Neutrophil (primary cell): ENCODE results near the gene DNAH7.
"Not testable (repeated sequence)": the region's sequence is repeated elsewhere in the genome, so short reads cannot be mapped to it uniquely, and the experiment has no call there.

Source experiments
- H3K27ac ChIP-seq: fragments of 200-600 bp; sonication (generic); 2 replicates; pipeline ENCODE4 v1.5.1; 2016; ENCODE audit warnings: mild to moderate bottlenecking, moderate library complexity
- H3K27me3 ChIP-seq: fragments of 200-600 bp; sonication (generic); 2 replicates; pipeline ENCODE4 v1.6.0; 2016; ENCODE audit warnings: mild to moderate bottlenecking
- H3K36me3 ChIP-seq: fragments of 200-600 bp; sonication (generic); 2 replicates; pipeline ENCODE4 v1.5.1; 2017
- H3K4me1 ChIP-seq, 2 experiments: fragments of 200-600 bp in 1 of 2; sonication (generic) in 1 of 2; 1 replicate in 1 of 2; 2 replicates in 1 of 2; pipeline versions ENCODE4 v1.5.1 to v1.6.1; 2013 to 2016; ENCODE audit warnings: low read depth in 1 of 2, low read length in 1 of 2, mild to moderate bottlenecking in 1 of 2, moderate library complexity in 1 of 2; ENCODE audit not compliant: control insufficient read depth in 1 of 2, insufficient read depth in 1 of 2
- H3K4me3 ChIP-seq, 2 experiments: fragments of 200-600 bp in 1 of 2; sonication (generic) in 1 of 2; 1 replicate in 1 of 2; 2 replicates in 1 of 2; pipeline ENCODE4 v1.5.1; 2013 to 2016; ENCODE audit warnings: low read depth in 1 of 2, low read length in 1 of 2, mild to moderate bottlenecking in 1 of 2, moderate library complexity in 1 of 2
- H3K9me3 ChIP-seq: fragments of 200-600 bp; sonication (generic); 2 replicates; pipeline ENCODE4 v1.5.1; 2016
- TF ChIP-seq, protein P1 (sequence below): fragments of 200-600 bp; sonication (generic); IDR thresholded peaks from 2 replicates; pipeline ENCODE4 v1.5.1; 2016; ENCODE audit warnings: antibody characterized with exemption

Gene DNAH7

DNA sequence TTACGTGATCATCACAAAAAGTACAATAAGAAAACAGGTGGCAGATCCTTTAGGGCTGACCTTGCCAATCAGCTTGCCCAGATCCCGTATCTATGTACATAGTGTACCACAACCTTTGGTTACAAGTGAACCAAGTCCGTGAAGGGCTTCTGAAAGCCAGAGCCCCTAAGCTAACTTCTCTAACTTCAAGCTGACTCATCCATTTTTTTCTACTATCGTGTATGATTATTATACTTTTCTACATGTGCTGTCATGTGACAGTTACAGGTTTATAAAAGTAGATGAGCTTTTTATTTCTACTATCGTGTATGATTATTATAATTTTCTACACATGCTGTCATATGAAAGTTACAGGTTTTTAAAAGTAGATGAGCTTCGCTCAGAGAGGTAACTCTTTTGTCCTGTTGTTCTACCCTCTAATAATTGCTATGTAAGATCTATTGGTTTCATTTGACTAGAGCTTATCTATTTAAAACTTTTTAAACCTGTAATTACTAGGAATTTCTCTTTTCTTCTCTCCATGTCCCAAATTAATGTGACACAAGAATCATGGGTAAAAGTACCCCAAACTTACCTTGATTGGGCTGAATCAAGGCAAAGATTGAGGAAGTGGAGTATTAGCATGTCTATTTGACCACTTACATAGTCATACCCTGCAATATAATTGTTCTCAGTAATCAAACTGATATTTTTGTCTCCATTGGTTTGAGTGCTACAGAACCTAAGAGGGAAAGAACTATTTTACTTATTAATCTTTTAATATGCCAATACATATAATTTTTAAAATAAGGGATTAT is 29.4 kb upstream of the DNAH7 start:
- Histone ChIP-seq H3K9me3 (no peaks in the 10 kb centered on the region), H3K4me1 (no peaks in the 10 kb centered on the region), H3K27ac (no peak overlapping the region), H3K4me3 (no peak overlapping the region), H3K36me3 (no peaks in the 10 kb centered on the region), H3K27me3 (no peaks in the 10 kb centered on the region)
- TF ChIP-seq, protein P1, sequence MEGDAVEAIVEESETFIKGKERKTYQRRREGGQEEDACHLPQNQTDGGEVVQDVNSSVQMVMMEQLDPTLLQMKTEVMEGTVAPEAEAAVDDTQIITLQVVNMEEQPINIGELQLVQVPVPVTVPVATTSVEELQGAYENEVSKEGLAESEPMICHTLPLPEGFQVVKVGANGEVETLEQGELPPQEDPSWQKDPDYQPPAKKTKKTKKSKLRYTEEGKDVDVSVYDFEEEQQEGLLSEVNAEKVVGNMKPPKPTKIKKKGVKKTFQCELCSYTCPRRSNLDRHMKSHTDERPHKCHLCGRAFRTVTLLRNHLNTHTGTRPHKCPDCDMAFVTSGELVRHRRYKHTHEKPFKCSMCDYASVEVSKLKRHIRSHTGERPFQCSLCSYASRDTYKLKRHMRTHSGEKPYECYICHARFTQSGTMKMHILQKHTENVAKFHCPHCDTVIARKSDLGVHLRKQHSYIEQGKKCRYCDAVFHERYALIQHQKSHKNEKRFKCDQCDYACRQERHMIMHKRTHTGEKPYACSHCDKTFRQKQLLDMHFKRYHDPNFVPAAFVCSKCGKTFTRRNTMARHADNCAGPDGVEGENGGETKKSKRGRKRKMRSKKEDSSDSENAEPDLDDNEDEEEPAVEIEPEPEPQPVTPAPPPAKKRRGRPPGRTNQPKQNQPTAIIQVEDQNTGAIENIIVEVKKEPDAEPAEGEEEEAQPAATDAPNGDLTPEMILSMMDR, result no peak

DNA sequence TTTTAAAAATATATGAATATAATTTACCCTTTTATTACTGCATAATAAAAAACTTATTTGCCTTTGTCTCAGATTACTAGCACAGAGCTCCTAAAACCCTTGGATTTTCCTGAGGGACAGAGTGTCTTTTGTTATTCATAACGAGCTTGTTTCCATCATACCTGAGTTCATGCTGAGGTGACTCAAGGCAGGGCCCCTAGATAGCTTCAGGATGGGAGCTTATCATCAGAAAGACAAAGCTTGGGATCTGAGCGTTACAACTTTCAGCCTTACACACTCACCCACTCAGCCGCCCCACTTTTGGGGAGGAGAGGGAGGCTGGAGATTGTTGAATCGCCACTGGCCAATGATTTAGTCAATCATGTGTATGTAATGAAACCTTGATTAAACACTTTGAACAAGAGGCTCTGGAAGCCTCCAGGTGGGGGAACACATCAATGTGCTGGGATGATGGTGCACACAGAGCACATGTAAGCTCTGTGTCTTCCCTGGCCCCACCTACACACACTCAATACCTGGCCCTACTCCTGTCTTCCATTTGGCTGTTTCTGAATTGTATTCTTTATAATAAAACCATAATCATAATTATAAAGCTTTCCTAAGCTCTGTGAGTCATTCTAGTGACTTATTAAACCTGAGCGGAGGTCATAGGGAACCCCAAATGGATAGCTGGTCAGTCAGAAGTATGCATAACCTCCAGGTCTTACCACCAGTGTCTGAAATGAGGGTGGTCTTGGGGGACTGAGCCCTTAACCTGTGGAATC is 28.5 kb upstream of the DNAH7 start:
- no peaks in the 10 kb centered on the region for H3K36me3 ChIP-seq
- TF ChIP-seq, protein P1, result no peak
- no peaks in the 10 kb centered on the region for H3K4me1 ChIP-seq
- H3K9me3 ChIP-seq, result no peaks in the 10 kb centered on the region
- no peaks in the 10 kb centered on the region for H3K27me3 ChIP-seq
- no peak overlapping the region for H3K27ac ChIP-seq
- H3K4me3 ChIP-seq, result no peak overlapping the region

DNA sequence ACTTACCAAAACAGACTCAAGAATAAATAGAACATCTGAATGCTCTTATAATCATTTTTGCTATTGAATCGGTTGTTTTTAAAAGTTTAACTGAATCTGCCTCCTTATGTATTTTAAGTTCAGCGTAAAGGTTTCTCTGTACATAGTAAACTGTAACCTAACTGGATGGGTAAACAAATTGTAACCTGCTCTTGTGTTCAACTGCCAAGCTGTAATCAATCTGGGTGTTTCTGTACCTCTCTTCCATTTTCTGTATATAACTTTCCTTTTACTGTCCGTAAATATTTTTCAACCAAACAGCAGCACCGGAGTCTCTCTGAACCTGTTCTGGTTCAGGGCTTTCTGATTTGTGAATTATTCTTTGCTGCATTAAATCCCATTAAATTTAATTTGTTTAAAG is 27.6 kb upstream of the DNAH7 start:
- H3K9me3 ChIP-seq, result no peaks in the 10 kb centered on the region

DNA sequence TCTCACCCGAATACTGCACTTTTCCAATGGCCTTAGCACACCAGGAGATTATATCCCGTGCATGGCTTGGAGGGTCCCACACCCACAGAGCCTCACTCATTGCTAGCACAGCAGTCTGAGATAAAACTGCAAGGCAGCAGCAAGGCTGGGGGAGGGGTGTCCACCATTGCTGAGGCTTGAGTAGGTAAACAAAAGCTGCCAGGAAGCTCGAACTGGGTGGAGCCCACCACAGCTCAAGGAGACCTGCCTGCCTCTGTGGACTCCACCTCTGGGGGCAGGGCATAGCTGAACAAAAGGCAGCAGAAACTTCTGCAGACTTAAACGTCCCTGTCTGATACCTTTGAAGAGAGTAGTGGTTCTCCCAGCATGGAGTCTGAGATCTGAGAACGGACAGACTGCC is 20.8 kb upstream of the DNAH7 start:
- H3K4me3 ChIP-seq, H3K27me3 ChIP-seq, H3K36me3 ChIP-seq, H3K4me1 ChIP-seq, H3K9me3 ChIP-seq, H3K27ac ChIP-seq: not testable (repeated sequence)

More for the DNA sequence above, 27.6 kb upstream of the DNAH7 start:
- Histone ChIP-seq H3K27me3 (no peaks in the 10 kb centered on the region), H3K36me3 (no peaks in the 10 kb centered on the region), H3K27ac (no peak overlapping the region), H3K4me1 (no peaks in the 10 kb centered on the region), H3K4me3 (no peak overlapping the region)
- TF ChIP-seq, protein P1, result no peak

DNA sequence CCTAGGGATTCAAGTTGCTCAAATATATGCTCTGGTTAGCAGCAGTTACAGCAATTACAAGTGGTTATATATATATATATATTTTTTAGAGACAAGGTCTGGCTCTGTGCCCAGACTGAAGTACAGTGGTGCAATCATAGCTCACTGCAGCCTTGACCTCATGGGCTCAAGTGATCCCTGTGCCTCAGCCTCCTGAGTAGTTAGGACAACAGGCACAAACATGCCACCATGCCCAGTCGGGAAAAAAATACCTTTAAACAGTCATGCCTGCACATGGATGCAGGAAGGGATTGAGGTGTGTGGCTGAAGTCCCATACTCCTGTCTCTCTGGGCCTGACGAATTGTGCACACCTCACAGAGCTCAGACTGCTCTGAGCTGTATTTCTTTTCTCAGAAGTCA is 19.6 kb upstream of the DNAH7 start:
- TF ChIP-seq, protein P1, result no peak
- no peak overlapping the region for H3K4me3 ChIP-seq
- H3K27me3 ChIP-seq, result no peaks in the 10 kb centered on the region
- H3K4me1 ChIP-seq, result no peaks in the 10 kb centered on the region
- no peaks in the 10 kb centered on the region for H3K36me3 ChIP-seq
- no peaks in the 10 kb centered on the region for H3K9me3 ChIP-seq
- H3K27ac ChIP-seq, result no peak overlapping the region
